ENCODE data around the gene SHC3.

The SHC3 gene

DNA sequence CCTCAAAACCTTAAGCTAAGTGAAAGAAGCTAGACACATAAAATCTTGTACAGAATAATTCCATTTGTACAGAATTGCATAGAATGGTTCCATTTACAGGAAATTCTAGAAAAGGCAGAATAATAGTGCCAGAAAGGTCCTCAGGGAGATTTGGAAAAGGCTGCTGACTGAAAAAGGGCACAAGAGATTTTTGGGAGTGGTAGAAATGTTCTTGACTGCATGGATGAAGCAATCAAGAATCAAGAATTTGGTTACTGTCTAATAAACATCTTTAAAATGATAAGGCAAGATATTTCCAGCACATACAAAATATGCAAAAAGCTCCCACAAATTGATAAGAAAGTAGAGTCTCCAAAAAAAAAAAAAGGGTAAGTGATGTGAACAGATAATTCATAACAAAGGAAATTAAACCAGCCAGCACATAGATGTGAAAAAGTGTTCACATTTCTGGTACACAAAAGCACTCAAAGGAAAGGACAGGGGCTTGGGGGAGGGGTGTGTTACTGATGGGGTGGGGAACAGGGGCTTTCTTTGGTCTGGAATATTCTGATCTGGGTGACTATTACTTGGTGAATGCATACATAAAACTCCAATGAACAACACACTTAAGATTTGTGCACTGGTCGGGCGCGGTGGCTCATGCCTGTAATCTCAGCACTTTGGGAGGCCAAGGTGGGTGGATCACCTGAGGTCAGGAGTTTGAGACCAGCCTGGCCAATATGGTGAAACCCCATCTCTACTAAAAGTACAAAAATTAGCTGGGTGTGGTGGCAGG is 85.2 kb downstream of the SHC3 start:
- no peak for DNase-seq (ENCODE audit: low spot score)
- no peak overlapping the region for H3K4me3 ChIP-seq
- TF ChIP-seq, protein P1, sequence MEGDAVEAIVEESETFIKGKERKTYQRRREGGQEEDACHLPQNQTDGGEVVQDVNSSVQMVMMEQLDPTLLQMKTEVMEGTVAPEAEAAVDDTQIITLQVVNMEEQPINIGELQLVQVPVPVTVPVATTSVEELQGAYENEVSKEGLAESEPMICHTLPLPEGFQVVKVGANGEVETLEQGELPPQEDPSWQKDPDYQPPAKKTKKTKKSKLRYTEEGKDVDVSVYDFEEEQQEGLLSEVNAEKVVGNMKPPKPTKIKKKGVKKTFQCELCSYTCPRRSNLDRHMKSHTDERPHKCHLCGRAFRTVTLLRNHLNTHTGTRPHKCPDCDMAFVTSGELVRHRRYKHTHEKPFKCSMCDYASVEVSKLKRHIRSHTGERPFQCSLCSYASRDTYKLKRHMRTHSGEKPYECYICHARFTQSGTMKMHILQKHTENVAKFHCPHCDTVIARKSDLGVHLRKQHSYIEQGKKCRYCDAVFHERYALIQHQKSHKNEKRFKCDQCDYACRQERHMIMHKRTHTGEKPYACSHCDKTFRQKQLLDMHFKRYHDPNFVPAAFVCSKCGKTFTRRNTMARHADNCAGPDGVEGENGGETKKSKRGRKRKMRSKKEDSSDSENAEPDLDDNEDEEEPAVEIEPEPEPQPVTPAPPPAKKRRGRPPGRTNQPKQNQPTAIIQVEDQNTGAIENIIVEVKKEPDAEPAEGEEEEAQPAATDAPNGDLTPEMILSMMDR (IDR thresholded peaks at IDR 0.05) = no peak
- no peak overlapping the region for H3K27ac ChIP-seq

DNA sequence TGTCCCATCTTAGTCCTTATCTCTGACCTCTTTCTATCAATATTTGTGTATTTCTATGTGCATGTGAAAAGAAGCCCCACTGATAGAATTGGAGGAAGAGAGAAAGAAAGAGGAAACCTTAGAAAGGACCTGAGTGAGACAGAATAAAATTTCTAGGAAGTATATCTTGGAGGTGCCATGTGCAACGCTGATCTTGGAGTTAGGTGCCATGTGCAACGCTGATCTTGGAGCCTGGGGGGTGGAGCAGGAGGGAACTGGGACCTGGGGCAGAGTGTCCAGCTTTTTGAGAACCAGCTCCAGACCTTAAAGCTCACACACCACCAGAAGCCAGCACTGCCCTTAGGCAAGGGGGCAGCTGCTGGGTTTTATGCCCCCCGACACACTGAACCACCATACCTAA is 89.4 kb downstream of the SHC3 start:
- TF ChIP-seq, protein P1 (IDR thresholded peaks at IDR 0.05) = no peak
- no peak overlapping the region for H3K4me3 ChIP-seq
- H3K27ac ChIP-seq = no peak overlapping the region
- DNase-seq (ENCODE audit: low spot score) = no peak

DNA sequence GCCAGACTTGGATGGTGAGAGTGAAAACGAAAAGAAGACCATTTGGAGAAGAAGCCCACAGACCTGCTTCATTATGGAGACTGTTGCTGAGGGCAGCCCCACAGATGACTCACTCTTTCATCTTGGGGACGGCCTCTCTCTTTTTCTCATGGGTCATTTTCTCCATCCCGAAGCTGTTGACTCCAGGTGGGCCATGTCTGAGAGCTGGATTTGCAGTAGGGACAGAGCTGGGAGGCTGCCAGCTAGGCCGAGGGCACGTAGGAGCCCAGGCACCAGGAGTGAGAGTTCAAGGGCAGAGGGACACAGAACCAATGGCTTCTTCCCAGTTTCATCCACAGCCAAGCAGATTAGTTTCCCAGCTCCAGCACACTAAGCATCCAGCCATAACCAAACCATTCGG is 95.0 kb downstream of the SHC3 start:
- no peak for DNase-seq (ENCODE audit: low spot score)
- H3K27ac ChIP-seq = no peak overlapping the region
- H3K4me3 ChIP-seq = no peak overlapping the region
- TF ChIP-seq, protein P1 (IDR thresholded peaks at IDR 0.05) = no peak

DNA sequence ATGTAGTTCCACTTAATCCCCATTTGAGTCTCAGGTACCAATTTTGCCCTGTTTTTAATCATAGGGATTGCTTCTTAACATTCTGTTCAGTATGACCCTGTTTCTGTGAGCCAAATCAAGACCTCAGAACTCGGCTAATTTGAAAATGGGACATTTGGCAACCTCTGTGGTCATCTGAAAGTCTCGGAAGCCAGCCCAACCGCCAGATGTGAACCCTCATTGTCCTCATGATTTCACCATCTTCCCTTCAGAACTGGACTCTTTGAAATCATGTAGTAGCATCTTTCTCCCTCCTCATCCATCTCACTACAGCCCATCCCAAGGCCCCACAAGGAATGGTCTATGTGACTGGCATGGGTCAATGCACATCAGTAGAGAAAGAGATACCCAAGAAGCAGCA is 98.4 kb downstream of the SHC3 start:
- no peak for DNase-seq (ENCODE audit: low spot score)
- Histone ChIP-seq H3K27ac (peak overlapping the region in 1 of 2 donors; percentile 32), H3K4me3 (no peak overlapping the region)
- TF ChIP-seq, protein P1 (IDR thresholded peaks at IDR 0.05) = no peak

DNA sequence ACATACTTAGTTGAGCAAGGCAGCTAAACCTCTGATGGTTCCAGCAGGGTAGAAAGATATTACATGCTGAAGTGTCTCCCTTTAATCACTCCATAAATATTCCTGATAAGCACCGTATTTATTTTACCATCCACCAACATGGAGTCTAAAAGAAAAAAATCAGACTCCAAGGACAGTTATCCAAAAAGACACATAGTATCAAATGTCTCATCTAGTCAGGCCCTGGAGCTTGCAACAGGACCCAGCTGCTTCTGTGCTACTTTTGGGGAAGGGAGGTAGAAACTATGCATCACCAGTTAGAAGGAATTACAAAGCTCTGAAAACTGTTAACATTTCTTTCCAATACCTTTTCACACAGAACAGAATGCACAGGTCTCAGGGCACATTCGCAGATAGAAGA is 99.2 kb downstream of the SHC3 start:
- TF ChIP-seq, protein P1 (IDR thresholded peaks at IDR 0.05) = no peak
- no peak for DNase-seq (ENCODE audit: low spot score)
- peak overlapping the region in 1 of 2 donors; percentile 24 for H3K27ac ChIP-seq
- no peak overlapping the region for H3K4me3 ChIP-seq

DNA sequence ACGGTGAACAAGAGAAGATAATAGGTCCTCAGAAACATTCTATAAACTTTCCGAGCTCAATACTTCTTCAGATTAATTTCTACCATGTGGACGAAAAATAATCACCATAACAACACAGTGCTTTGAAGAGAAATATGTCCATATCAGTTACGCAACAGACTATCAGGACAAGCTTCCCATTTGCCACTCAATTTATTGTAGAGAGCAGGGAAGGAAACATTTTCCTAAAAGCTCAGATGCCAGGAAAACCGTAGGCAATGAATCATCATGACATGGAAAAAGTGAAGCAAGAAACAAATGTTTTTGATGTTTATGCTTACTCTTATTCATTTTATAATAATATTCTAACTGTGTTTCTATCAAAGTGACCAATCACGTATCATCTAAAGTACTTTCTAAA is 99.8 kb downstream of the SHC3 start:
- no peak for DNase-seq (ENCODE audit: low spot score)
- TF ChIP-seq, protein P1 (IDR thresholded peaks at IDR 0.05) = no peak
- Histone ChIP-seq H3K4me3 (no peak overlapping the region), H3K27ac (no peak overlapping the region)

DNA sequence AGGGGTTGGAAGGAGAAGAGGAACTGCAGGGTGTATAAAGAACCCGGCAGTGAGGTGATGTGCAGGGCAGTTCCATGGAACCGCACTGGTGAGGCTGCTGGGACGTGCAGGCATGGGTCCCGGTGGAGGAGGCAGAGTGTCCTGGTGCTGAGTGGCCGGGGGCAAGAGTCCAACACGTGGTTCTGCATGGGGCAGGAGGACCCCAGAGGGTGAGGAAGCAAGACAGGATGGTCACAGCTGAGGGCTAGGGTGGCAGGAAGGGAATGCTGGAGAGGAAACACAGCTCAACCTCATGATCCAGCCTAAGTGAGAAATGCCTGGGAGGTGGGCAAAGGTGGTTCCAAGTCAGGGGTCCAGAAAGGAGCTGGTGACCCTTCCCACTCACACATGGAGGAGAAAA is 100.2 kb downstream of the SHC3 start:
- DNase-seq (ENCODE audit: low spot score) = no peak
- peak overlapping the region in 1 of 2 donors; percentile 29 for H3K27ac ChIP-seq

More for the DNA sequence above, 100.2 kb downstream of the SHC3 start:
- TF ChIP-seq, protein P1 (IDR thresholded peaks at IDR 0.05) = no peak
- no peak overlapping the region for H3K4me3 ChIP-seq
